Fibroblast of mammary gland (primary cell): ENCODE measurements around the gene KCNJ16.

ENCODE experiments used
- DNase-seq: peaks from one replicate; pipeline ENCODE4 v3.0.0-alpha.2; 2010; ENCODE audit warnings: low read depth
- H3K4me3 ChIP-seq: 2 replicates; pipeline ENCODE4 v1.5.1; 2011; ENCODE audit warnings: low read depth, mild to moderate bottlenecking, low read length, moderate library complexity; ENCODE audit not compliant: control insufficient read depth
- TF ChIP-seq, protein P1 (sequence below): conservative IDR thresholded peaks from 2 replicates; pipeline ENCODE4 v1.5.1; 2011; ENCODE audit warnings: low read depth, low read length, inconsistent platforms; ENCODE audit not compliant: control insufficient read depth, insufficient read depth

KCNJ16 gene

DNA sequence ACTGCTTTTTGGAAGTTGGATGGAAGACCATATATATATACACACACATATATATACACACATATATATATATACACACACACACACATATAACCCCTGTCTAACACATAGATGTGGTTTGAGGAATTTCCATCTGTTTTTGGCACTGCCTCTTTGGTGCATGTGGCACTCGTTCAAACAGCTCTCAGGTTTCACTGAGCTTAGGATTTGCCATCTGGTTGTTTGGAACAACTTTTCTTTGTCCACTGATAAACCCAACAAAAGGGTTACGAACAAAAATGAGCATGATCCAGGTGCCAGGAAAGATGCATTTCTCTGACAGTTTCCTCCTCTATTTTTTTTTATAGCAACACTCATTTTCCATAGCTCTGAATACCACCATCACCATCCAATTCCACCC is 14.6 kb upstream of the KCNJ16 start:
- DNase-seq: peak; percentile 34
- no peak overlapping the region for H3K4me3 ChIP-seq
- TF ChIP-seq, protein P1, sequence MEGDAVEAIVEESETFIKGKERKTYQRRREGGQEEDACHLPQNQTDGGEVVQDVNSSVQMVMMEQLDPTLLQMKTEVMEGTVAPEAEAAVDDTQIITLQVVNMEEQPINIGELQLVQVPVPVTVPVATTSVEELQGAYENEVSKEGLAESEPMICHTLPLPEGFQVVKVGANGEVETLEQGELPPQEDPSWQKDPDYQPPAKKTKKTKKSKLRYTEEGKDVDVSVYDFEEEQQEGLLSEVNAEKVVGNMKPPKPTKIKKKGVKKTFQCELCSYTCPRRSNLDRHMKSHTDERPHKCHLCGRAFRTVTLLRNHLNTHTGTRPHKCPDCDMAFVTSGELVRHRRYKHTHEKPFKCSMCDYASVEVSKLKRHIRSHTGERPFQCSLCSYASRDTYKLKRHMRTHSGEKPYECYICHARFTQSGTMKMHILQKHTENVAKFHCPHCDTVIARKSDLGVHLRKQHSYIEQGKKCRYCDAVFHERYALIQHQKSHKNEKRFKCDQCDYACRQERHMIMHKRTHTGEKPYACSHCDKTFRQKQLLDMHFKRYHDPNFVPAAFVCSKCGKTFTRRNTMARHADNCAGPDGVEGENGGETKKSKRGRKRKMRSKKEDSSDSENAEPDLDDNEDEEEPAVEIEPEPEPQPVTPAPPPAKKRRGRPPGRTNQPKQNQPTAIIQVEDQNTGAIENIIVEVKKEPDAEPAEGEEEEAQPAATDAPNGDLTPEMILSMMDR: no peak

DNA sequence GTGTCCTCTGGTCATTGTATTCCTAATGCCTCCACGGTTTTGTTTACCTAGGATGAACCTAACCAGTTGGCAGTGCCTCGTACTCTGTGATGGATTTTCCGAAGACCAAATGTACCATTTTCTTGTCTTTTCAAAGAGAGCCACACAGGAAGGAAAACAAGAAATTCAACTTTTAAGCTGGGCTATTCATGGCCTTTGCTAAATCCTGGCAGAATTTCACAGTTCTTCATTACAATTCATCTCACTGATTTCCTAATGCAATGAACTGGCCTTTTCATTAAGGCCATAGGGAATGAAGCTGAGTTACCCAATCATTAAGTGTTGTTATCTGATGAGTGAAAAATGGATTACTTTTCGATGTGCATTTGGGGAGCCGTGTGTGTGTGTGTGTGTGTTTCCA is 7.9 kb upstream of the KCNJ16 start:
- TF ChIP-seq, protein P1: no peak
- no peak overlapping the region for H3K4me3 ChIP-seq
- no peak for DNase-seq

DNA sequence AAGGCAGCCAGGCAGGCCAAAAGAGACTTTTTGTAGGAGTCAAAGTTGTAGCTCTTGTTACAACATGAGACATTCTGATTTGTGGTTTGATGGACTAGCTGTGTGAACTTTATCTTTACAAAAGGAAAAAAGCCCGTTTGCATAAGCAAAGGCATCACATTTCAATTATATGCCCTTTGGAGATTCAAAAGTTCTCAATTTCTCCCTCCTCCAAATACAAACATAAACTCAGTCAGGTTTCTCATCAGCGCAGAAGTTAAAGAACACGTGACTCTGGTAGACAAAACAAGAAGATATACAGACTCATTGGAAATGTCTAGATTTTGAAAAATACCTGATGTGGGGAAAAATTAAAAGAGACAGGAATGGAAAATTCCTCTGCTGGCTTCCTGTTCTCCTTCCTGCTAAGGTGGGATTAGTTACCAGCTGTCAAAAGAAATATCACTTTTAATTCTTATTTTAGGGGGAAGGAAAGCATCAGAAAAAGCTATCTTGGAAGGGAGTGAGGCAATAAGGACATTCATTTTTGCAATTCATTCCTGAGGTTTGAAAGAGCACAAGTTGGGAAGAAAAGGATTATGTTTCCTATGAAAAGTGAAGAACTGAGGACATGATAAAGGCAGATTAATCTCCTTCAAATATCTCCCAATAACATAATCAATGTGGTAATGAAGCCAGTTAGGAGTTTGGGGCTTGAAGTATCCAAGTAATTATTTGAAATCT is 4.6 kb upstream of the KCNJ16 start:
- TF ChIP-seq, protein P1: no peak
- DNase-seq: no peak
- H3K4me3 ChIP-seq: no peak overlapping the region

DNA sequence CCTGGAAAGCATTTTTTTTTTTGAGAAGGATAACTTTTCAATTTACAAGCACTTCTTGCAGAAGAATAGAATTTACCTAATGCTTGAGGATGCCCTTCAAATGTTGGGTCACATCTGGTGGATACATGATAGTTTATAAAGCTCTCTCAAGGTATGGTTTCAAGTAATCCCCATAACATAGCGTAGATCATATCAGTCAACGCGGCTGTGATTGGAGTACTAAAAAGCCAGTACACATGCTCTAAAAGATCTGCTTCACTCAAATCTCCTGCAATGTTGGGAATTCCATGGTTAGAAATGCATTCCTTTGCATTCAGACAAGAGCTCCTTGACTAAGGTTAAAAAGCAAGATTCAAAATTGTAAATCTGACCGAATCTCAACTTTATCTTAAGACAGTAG is 3.9 kb upstream of the KCNJ16 start:
- DNase-seq: no peak
- H3K4me3 ChIP-seq: no peak overlapping the region
- TF ChIP-seq, protein P1: no peak

DNA sequence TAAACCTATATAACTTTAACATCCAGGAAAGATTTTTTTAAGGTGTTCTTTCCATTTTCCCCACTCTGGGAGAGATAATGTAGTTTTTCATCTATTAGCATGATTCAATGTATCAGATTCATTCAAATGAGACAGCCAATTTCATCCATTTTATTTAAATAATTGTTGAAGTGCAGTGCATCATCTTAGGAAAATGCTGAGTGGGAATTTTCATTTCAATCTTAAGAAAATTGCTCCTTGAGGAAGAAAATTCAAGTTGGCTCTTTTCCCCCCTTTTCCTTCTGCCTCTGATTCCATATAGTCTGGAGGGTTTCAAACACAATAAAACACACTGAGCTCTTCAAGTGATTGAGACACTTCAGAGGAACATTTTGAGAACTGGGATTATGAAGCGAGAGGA is 3.4 kb upstream of the KCNJ16 start:
- H3K4me3 ChIP-seq: no peak overlapping the region
- TF ChIP-seq, protein P1: no peak
- no peak for DNase-seq

DNA sequence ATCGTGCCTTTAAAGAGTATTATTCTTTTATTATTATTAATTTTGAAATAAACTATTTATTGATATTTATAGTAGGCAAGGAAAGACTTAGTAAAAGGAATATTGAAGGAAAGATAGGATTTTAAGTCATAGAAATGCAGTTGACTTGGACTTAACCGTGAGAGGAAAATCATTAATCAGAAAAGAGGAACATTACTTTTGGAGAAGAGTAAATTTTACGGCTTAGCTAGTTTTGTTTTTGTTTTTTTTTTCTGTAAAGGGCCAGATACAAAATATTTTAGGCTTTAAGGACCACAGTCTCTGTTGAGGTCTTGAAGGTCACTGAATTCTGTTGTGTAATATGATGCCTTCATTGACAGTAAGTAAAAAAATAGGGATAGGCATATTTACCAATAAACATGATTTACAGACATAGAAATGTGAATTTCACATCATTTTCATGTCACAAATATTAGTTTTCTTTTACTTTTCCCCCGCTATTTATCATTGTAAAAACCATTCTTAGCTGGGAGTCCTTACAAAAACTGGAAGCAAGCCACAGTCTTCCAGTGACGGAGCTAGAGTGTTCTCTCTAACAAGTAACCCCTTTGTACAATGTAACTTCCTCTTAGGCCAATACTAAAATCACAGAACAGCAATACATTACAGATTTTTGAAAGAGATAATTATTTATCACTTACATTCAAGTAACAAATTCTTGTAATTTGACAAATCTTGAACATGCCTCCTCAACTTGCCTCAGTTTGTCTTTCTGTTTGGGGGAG is 2.3 kb upstream of the KCNJ16 start:
- no peak overlapping the region for H3K4me3 ChIP-seq
- TF ChIP-seq, protein P1: no peak
- no peak for DNase-seq
